IPS DF 6.9 (cell line): ENCODE measurements around the gene SLC7A10.

Experiments used
- DNase-seq: peaks from one replicate; pipeline ENCODE4 v3.0.0-alpha.2; 2013; ENCODE audit warnings: low read depth, low spot score
- H3K27ac ChIP-seq: one replicate; pipeline ENCODE4 v1.5.1; 2013; ENCODE audit warnings: low read length, control low read depth
- H3K27me3 ChIP-seq: 2 replicates; pipeline ENCODE4 v1.6.1; 2013; ENCODE audit warnings: mild to moderate bottlenecking, low read length; ENCODE audit not compliant: control insufficient read depth, insufficient read depth
- H3K36me3 ChIP-seq: 2 replicates; pipeline ENCODE4 v1.6.1; 2013; ENCODE audit warnings: low read length; ENCODE audit not compliant: control insufficient read depth, insufficient read depth
- H3K4me1 ChIP-seq: 2 replicates; pipeline ENCODE4 v1.6.1; 2013; ENCODE audit warnings: low read length; ENCODE audit not compliant: control insufficient read depth, insufficient read depth
- H3K4me3 ChIP-seq: 2 replicates; pipeline ENCODE4 v1.5.1; 2013; ENCODE audit warnings: mild to moderate bottlenecking, low read length
- H3K9me3 ChIP-seq: 2 replicates; pipeline ENCODE4 v1.6.1; 2013; ENCODE audit warnings: low read length, inconsistent platforms; ENCODE audit not compliant: control insufficient read depth, insufficient read depth
- WGBS: extraction: QIAGEN DNeasy Blood & Tissue Kit; methylation state at CpG from one replicate; pipeline ENCODE4 v1.1.7; 2013; ENCODE audit warnings: mixed read lengths, missing lambda C conversion rate; ENCODE audit not compliant: insufficient read length, insufficient coverage; 5-methylcytosine and 5-hydroxymethylcytosine counted together

SLC7A10 gene

DNA sequence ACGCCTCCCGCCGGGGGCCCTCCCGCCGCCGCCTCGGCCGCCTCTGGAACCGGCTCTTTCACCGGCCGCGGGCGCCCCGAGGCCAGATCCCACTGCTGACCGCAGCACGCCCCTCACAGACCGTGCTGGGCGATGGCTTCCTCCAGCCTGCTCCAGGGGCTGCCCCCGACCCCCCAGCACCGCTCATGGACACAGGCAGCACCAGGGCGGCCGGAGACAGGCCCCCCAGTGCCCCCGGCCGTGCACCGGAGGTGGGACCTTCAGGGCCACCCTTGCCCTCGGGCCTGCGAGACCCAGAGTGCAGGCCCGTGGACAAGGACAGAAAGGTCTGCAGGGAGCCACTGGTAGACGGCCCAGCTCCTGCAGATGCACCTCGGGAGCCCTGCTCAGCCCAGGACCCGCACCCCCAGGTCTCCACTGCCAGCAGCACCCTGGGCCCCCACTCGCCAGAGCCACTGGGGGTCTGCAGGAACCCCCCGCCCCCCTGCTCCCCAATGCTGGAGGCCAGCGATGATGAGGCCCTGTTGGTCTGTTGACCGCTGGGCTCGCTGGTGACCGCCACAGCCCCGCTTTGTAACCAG is 18.5 kb downstream of the SLC7A10 start:
- no peaks in the 10 kb centered on the region for H3K27me3 ChIP-seq
- no peak overlapping the region for H3K4me3 ChIP-seq
- no peak for DNase-seq
- H3K9me3 ChIP-seq, result no peaks in the 10 kb centered on the region
- no peak overlapping the region for H3K27ac ChIP-seq
- no CpG with 5 or more reads among the region's 38 CpGs for WGBS
- H3K36me3 ChIP-seq, result peaks cover 19% of the 10 kb centered on the region; the same call in 1 of the 2 replicates
- H3K4me1 ChIP-seq, result no peaks in the 10 kb centered on the region

- no CpG with 5 or more reads among the region's 38 CpGs for WGBS
- Histone ChIP-seq H3K9me3 (no peaks in the 10 kb centered on the region), H3K36me3 (peaks cover 19% of the 10 kb centered on the region; the same call in 1 of the 2 replicates), H3K4me1 (no peaks in the 10 kb centered on the region), H3K27ac (no peak overlapping the region), H3K4me3 (no peak overlapping the region), H3K27me3 (no peaks in the 10 kb centered on the region)
- no peak for DNase-seq
Measured at GRCh38 chr19:33206261-33207039, 19.2 kb downstream of the SLC7A10 start.

- Histone ChIP-seq H3K4me1 (no peaks in the 10 kb centered on the region), H3K27me3 (no peaks in the 10 kb centered on the region), H3K4me3 (no peak overlapping the region), H3K36me3 (peaks cover 19% of the 10 kb centered on the region; the same call in 1 of the 2 replicates), H3K27ac (no peak overlapping the region), H3K9me3 (no peaks in the 10 kb centered on the region)
- WGBS, result no CpG with 5 or more reads among the region's 64 CpGs
- no peak for DNase-seq
Measured at GRCh38 chr19:33205531-33206260, 20.0 kb downstream of the SLC7A10 start.

GRCh38 chr19:33205110-33205509 is 20.5 kb downstream of the SLC7A10 start:
- Histone ChIP-seq H3K27me3 (no peaks in the 10 kb centered on the region), H3K4me3 (no peak overlapping the region), H3K36me3 (peaks cover 19% of the 10 kb centered on the region; the same call in 1 of the 2 replicates), H3K9me3 (no peaks in the 10 kb centered on the region), H3K4me1 (no peaks in the 10 kb centered on the region), H3K27ac (no peak overlapping the region)
- no CpG with 5 or more reads among the region's 27 CpGs for WGBS
- DNase-seq, result no peak

DNA sequence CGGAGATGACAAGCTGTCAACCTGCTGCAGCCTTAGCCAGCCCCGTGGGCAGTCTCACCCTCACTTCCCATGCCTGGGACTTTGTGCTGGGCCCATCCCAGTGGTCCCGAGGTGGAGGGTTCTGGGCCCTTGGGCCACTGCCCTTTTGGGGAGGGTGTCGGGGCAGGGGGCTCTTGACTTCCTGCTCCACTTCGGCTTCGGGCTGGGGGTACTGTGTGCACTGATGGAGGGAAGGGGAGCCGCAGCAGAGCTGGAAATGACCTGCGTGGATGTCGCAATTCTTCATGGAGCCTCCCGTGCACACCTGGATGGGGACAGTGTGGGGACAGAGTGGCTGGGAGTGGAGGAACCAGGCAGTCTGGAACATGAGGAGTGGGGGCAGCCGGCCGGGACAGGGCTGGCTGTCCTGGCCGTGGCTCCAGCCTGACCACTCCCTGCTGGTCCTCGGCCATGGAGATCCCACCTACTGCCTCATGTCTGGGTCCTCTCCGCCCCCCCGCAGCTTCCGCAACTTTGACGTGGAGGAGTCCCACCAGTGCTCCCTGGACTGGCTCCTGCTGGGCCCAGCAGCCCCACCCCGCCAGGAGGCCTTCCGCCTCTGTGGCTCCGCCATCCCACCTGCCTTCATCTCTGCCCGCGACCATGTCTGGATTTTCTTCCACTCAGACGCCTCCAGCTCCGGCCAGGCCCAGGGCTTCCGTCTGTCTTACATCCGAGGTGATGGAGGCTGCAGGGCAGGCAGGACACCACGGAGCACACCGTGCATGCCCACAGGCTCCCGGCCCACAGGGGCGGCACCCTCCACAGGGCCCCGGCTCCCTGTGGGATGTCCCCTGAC is 21.3 kb downstream of the SLC7A10 start:
- Histone ChIP-seq H3K4me3 (no peak overlapping the region), H3K27me3 (no peaks in the 10 kb centered on the region), H3K36me3 (peaks cover 19% of the 10 kb centered on the region; the same call in 1 of the 2 replicates), H3K9me3 (no peaks in the 10 kb centered on the region), H3K27ac (no peak overlapping the region), H3K4me1 (no peaks in the 10 kb centered on the region)
- DNase-seq, result no peak
- WGBS, result no CpG with 5 or more reads among the region's 32 CpGs

DNA sequence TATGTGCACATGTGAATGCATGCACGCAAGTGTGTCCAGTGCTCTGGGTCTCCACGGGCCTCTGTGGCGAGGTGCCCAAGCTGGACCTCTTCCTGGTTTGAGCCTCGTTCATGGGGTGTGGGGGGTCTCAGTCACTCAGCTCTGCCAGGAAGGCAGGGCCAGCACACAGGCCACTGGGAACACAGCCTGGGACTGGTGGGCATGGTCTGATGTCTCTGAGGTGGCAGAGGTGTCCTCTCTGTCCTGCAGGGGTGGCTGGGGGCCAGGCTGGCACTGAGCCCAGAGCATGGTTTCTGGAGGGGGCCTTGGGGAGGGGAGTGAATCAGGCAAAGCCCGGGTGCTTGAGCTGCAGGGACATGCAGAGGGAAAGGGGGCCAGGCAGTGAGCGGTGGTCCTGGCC is 22.1 kb downstream of the SLC7A10 start:
- Histone ChIP-seq H3K4me1 (no peaks in the 10 kb centered on the region), H3K27ac (no peak overlapping the region), H3K4me3 (no peak overlapping the region), H3K36me3 (peaks cover 19% of the 10 kb centered on the region; the same call in 1 of the 2 replicates), H3K27me3 (no peaks in the 10 kb centered on the region), H3K9me3 (no peaks in the 10 kb centered on the region)
- DNase-seq, result no peak
- WGBS, result no CpG with 5 or more reads among the region's 6 CpGs

- no peak overlapping the region for H3K27ac ChIP-seq
- no peak overlapping the region for H3K4me3 ChIP-seq
- no peaks in the 10 kb centered on the region for H3K9me3 ChIP-seq
- no peaks in the 10 kb centered on the region for H3K4me1 ChIP-seq
- no peak for DNase-seq
- H3K36me3 ChIP-seq, result peaks cover 19% of the 10 kb centered on the region; the same call in 1 of the 2 replicates
- 100% methylated on average over 1 of the region's 27 CpGs for WGBS
- H3K27me3 ChIP-seq, result no peaks in the 10 kb centered on the region
Measured at GRCh38 chr19:33202546-33203507, 22.8 kb downstream of the SLC7A10 start.

- H3K9me3 ChIP-seq, result no peaks in the 10 kb centered on the region
- no peak for DNase-seq
- H3K36me3 ChIP-seq, result peaks cover 15% of the 10 kb centered on the region; the same call in 1 of the 2 replicates
- H3K27me3 ChIP-seq, result no peaks in the 10 kb centered on the region
- no peak overlapping the region for H3K4me3 ChIP-seq
- H3K4me1 ChIP-seq, result no peaks in the 10 kb centered on the region
- no peak overlapping the region for H3K27ac ChIP-seq
- no CpG with 5 or more reads among the region's 15 CpGs for WGBS
Measured at GRCh38 chr19:33201886-33202545, 23.6 kb downstream of the SLC7A10 start.

DNA sequence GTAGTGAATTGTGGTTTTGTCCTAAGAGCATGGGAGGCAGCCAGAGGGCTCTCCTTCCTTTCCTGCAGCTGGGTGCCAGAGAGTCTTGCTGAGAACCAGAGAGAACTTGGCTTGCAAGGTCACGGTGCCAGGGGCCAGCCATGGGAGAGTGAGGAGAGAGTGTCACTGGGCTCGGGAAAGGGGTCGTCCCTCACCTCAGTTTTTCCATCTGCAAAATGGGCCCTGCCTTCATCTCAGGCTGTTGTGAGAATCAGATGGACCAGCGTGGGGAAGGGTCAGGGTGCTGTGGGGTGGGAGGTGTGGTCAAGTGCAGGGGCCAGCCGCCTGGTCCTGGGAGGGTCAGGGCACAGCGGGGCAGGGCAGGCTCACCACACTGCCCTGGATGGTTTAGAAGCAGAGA is 24.2 kb downstream of the SLC7A10 start:
- WGBS, result no CpG with 5 or more reads among the region's 6 CpGs
- Histone ChIP-seq H3K36me3 (peaks cover 15% of the 10 kb centered on the region; the same call in 1 of the 2 replicates), H3K27ac (no peak overlapping the region)

More for the DNA sequence above, 24.2 kb downstream of the SLC7A10 start:
- Histone ChIP-seq H3K4me3 (no peak overlapping the region), H3K4me1 (no peaks in the 10 kb centered on the region), H3K9me3 (no peaks in the 10 kb centered on the region), H3K27me3 (no peaks in the 10 kb centered on the region)
- DNase-seq, result no peak
